DOHH2 (cell line): ENCODE results near the gene NR3C2.

ENCODE experiments used
- H3F3A ChIP-seq: fragments of 200-600 bp; sonication (generic), shearing (Covaris generic); 2 replicates; pipeline ENCODE4 v1.6.0; 2016; ENCODE audit warnings: antibody characterized with exemption, mild to moderate bottlenecking; ENCODE audit not compliant: control insufficient read depth, insufficient read depth
- H3K27ac ChIP-seq: fragments of 200-600 bp; sonication (generic); 2 replicates; pipeline ENCODE4 v1.5.1; 2014; ENCODE audit warnings: low read depth, mild to moderate bottlenecking, low read length, moderate library complexity
- H3K27me3 ChIP-seq: fragments of 200-600 bp; sonication (generic); 2 replicates; pipeline ENCODE4 v1.6.1; 2014; ENCODE audit warnings: mild to moderate bottlenecking, low read length, mixed read lengths; ENCODE audit not compliant: control insufficient read depth
- H3K36me3 ChIP-seq: fragments of 200-600 bp; sonication (generic); 2 replicates; pipeline ENCODE4 v1.6.1; 2014; ENCODE audit warnings: mild to moderate bottlenecking, low read length, moderate library complexity, mixed read lengths; ENCODE audit not compliant: control insufficient read depth
- H3K4me1 ChIP-seq: fragments of 200-600 bp; sonication (generic); 2 replicates; pipeline ENCODE4 v1.6.1; 2014; ENCODE audit warnings: mild to moderate bottlenecking, low read length, mixed read lengths; ENCODE audit not compliant: control insufficient read depth
- H3K4me2 ChIP-seq: fragments of 200-600 bp; sonication (generic); 2 replicates; pipeline ENCODE4 v1.6.0; 2014; ENCODE audit warnings: mild to moderate bottlenecking, low read length, moderate library complexity
- H3K4me3 ChIP-seq: fragments of 200-600 bp; sonication (generic); 2 replicates; pipeline ENCODE4 v1.5.1; 2014; ENCODE audit warnings: mild to moderate bottlenecking, low read length, mixed read lengths
- H3K79me2 ChIP-seq: fragments of 200-600 bp; sonication (generic); 2 replicates; pipeline ENCODE4 v1.6.1; 2014; ENCODE audit warnings: mild to moderate bottlenecking, low read length, mixed read lengths; ENCODE audit not compliant: control insufficient read depth
- H3K9me2 ChIP-seq: fragments of 200-600 bp; sonication (generic); replicated peaks from 2 replicates; pipeline ENCODE4 v1.6.1; 2014; ENCODE audit warnings: mild to moderate bottlenecking, low read length, mixed read lengths; ENCODE audit not compliant: control insufficient read depth
- H3K9me3 ChIP-seq: fragments of 200-600 bp; sonication (generic); 2 replicates; pipeline ENCODE4 v1.6.1; 2014; ENCODE audit warnings: antibody characterized with exemption, low read length, mixed read lengths; ENCODE audit not compliant: control insufficient read depth, insufficient read depth
- H4K20me1 ChIP-seq: fragments of 200-600 bp; sonication (generic); 2 replicates; pipeline ENCODE4 v1.6.0; 2014; ENCODE audit warnings: low read depth, mild to moderate bottlenecking, antibody characterized with exemption, low read length, moderate library complexity; ENCODE audit not compliant: control insufficient read depth, insufficient read depth
- CTCF ChIP-seq: fragments of 200-600 bp; sonication (generic); IDR thresholded peaks from one replicate; pipeline ENCODE4 v1.5.1; 2014; ENCODE audit warnings: antibody characterized with exemption, mild to moderate bottlenecking, low read depth, low read length; ENCODE audit not compliant: poor library complexity, severe bottlenecking
- EZH2phosphoT487 ChIP-seq: fragments of 200-600 bp; sonication (generic); IDR thresholded peaks from 2 replicates; pipeline ENCODE4 v1.6.1; 2017; ENCODE audit warnings: borderline replicate concordance, mild to moderate bottlenecking, antibody characterized with exemption, low read length, moderate library complexity, mixed read lengths

The NR3C2 gene

DNA sequence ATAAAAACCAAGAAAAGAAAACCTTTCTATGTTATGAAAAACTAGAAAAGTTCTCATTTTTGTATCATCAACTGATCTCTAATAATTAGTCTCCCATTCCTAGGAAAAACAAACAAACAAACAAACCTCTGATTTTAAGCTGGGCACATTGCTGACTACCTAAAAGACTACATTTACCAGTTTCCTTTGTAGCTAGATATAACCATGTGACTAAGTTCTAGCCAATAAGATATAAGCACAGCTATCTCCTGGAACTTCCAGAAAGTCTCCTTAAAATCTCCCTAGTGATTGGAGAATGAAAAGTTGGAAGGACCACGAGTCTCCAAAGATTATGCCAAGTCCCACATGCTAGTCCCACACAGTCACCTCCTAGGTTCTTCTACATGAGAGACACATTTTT is 108.9 kb downstream of the NR3C2 start:
- no peaks in the 10 kb centered on the region for H3K4me1 ChIP-seq
- no peaks in the 10 kb centered on the region for H3K27me3 ChIP-seq
- no peaks in the 10 kb centered on the region for H3K9me2 ChIP-seq
- H3K4me2 ChIP-seq: no peak overlapping the region
- H3K36me3 ChIP-seq: no peaks in the 10 kb centered on the region
- H3K27ac ChIP-seq: no peak overlapping the region
- no peaks in the 10 kb centered on the region for H3F3A ChIP-seq
- TF ChIP-seq EZH2phosphoT487 (no peak), CTCF (no peak)
- H3K4me3 ChIP-seq: no peak overlapping the region
- no peaks in the 10 kb centered on the region for H3K79me2 ChIP-seq
- H4K20me1 ChIP-seq: no peaks in the 10 kb centered on the region
- no peaks in the 10 kb centered on the region for H3K9me3 ChIP-seq

- Histone ChIP-seq H3K36me3 (no peaks in the 10 kb centered on the region), H3F3A (no peaks in the 10 kb centered on the region), H3K4me2 (no peak overlapping the region), H3K9me2 (no peaks in the 10 kb centered on the region), H3K27me3 (no peaks in the 10 kb centered on the region), H3K79me2 (no peaks in the 10 kb centered on the region), H4K20me1 (no peaks in the 10 kb centered on the region), H3K9me3 (no peaks in the 10 kb centered on the region), H3K4me1 (no peaks in the 10 kb centered on the region), H3K27ac (no peak overlapping the region), H3K4me3 (no peak overlapping the region)
- TF ChIP-seq EZH2phosphoT487: no peak
These were observed 109.7 kb downstream of the NR3C2 start for GRCh38 chr4:148332486-148332885.

GRCh38 chr4:148330724-148331123 is 111.5 kb downstream of the NR3C2 start:
- TF ChIP-seq EZH2phosphoT487: no peak
- no peak for TF ChIP-seq CTCF
- no peaks in the 10 kb centered on the region for H3K27me3 ChIP-seq
- H3K4me3 ChIP-seq: no peak overlapping the region
- H3K4me1 ChIP-seq: no peaks in the 10 kb centered on the region
- no peaks in the 10 kb centered on the region for H3F3A ChIP-seq
- H3K9me2 ChIP-seq: no peaks in the 10 kb centered on the region
- no peaks in the 10 kb centered on the region for H3K9me3 ChIP-seq
- H3K4me2 ChIP-seq: no peak overlapping the region
- H3K27ac ChIP-seq: no peak overlapping the region
- no peaks in the 10 kb centered on the region for H3K36me3 ChIP-seq
- H3K79me2 ChIP-seq: no peaks in the 10 kb centered on the region
- no peaks in the 10 kb centered on the region for H4K20me1 ChIP-seq

- H4K20me1 ChIP-seq: no peaks in the 10 kb centered on the region
- no peak for TF ChIP-seq CTCF
- no peak for TF ChIP-seq EZH2phosphoT487
- H3K27me3 ChIP-seq: no peaks in the 10 kb centered on the region
- H3F3A ChIP-seq: no peaks in the 10 kb centered on the region
- H3K9me3 ChIP-seq: no peaks in the 10 kb centered on the region
- H3K4me3 ChIP-seq: no peak overlapping the region
- no peaks in the 10 kb centered on the region for H3K9me2 ChIP-seq
- H3K36me3 ChIP-seq: no peaks in the 10 kb centered on the region
- no peaks in the 10 kb centered on the region for H3K4me1 ChIP-seq
- H3K27ac ChIP-seq: no peak overlapping the region
- no peak overlapping the region for H3K4me2 ChIP-seq
- no peaks in the 10 kb centered on the region for H3K79me2 ChIP-seq
These were observed 112.1 kb downstream of the NR3C2 start for GRCh38 chr4:148330161-148330560.
